Loucy (cell line): ENCODE results near the gene C16orf78.

Experiments
- H2AFZ ChIP-seq: fragments of 200-600 bp; sonication (generic); 2 replicates; pipeline ENCODE4 v1.6.0; 2016; ENCODE audit warnings: antibody characterized with exemption, mild to moderate bottlenecking, low read length, moderate library complexity
- H3F3A ChIP-seq: fragments of 200-600 bp; 2 replicates; pipeline ENCODE4 v1.6.0; 2016; ENCODE audit warnings: antibody characterized with exemption, low read depth, mild to moderate bottlenecking
- H3K27me3 ChIP-seq: fragments of 200-600 bp; sonication (generic); 2 replicates; pipeline ENCODE4 v1.6.1; 2014; ENCODE audit warnings: low read length, mild to moderate bottlenecking; ENCODE audit not compliant: insufficient read depth, poor library complexity, severe bottlenecking
- H3K36me3 ChIP-seq: fragments of 200-600 bp; sonication (generic); 2 replicates; pipeline ENCODE4 v1.6.1; 2016; ENCODE audit warnings: low read length; ENCODE audit not compliant: insufficient read depth
- H3K4me1 ChIP-seq: fragments of 200-600 bp; sonication (generic); 2 replicates; pipeline ENCODE4 v1.5.1; 2014; ENCODE audit warnings: low read length, mild to moderate bottlenecking; ENCODE audit not compliant: insufficient read depth, poor library complexity, severe bottlenecking
- H3K4me2 ChIP-seq: fragments of 200-600 bp; sonication (generic); 2 replicates; pipeline ENCODE4 v1.6.0; 2014; ENCODE audit warnings: antibody characterized with exemption, low read length, low read depth, mild to moderate bottlenecking; ENCODE audit not compliant: poor library complexity, severe bottlenecking
- H3K4me3 ChIP-seq: fragments of 200-600 bp; sonication (generic); 2 replicates; pipeline ENCODE4 v1.5.1; 2014; ENCODE audit warnings: low read length, mild to moderate bottlenecking, mixed read lengths; ENCODE audit not compliant: poor library complexity, severe bottlenecking
- H3K79me2 ChIP-seq: fragments of 200-600 bp; sonication (generic); 2 replicates; pipeline ENCODE4 v1.6.1; 2014; ENCODE audit warnings: low read length; ENCODE audit not compliant: insufficient read depth
- H3K9ac ChIP-seq: fragments of 200-600 bp; sonication (generic); 2 replicates; pipeline ENCODE4 v1.6.0; 2014; ENCODE audit warnings: mild to moderate bottlenecking, low read depth, low read length, moderate library complexity; ENCODE audit not compliant: poor library complexity, severe bottlenecking
- H3K9me2 ChIP-seq: fragments of 200-600 bp; sonication (generic); replicated peaks from 2 replicates; pipeline ENCODE4 v1.6.1; 2016; ENCODE audit warnings: low read depth, low read length, mixed read lengths
- H3K9me3 ChIP-seq: fragments of 200-600 bp; sonication (generic); 2 replicates; pipeline ENCODE4 v1.6.1; 2014; ENCODE audit warnings: mild to moderate bottlenecking, antibody characterized with exemption, low read length, low read depth; ENCODE audit not compliant: insufficient read depth
- H4K20me1 ChIP-seq: fragments of 200-600 bp; sonication (generic); 2 replicates; pipeline ENCODE4 v1.6.0; 2014; ENCODE audit warnings: antibody characterized with exemption, low read length, mild to moderate bottlenecking; ENCODE audit not compliant: insufficient read depth, poor library complexity, severe bottlenecking
- CTCF ChIP-seq: fragments of 200-600 bp; sonication (generic); conservative IDR thresholded peaks from 2 replicates; pipeline ENCODE4 v1.5.1; 2014; ENCODE audit warnings: mild to moderate bottlenecking, antibody characterized with exemption, low read length
- EZH2phosphoT487 ChIP-seq: fragments of 200-600 bp; IDR thresholded peaks from 2 replicates; pipeline ENCODE4 v1.6.1; 2018; ENCODE audit warnings: antibody characterized with exemption, mild to moderate bottlenecking, moderate library complexity, borderline replicate concordance

The C16orf78 gene

GRCh38 chr16:49439676-49440075 is 66.1 kb downstream of the C16orf78 start:
- no peak for TF ChIP-seq EZH2phosphoT487
- TF ChIP-seq CTCF: no peak
- H3K4me2 ChIP-seq: no peak overlapping the region

GRCh38 chr16:49440156-49441065 is 66.8 kb downstream of the C16orf78 start:
- H4K20me1 ChIP-seq: no peaks in the 10 kb centered on the region
- H3K4me2 ChIP-seq: peak overlapping the region; percentile 83
- H3K79me2 ChIP-seq: no peaks in the 10 kb centered on the region
- H3K9me3 ChIP-seq: no peaks in the 10 kb centered on the region
- no peaks in the 10 kb centered on the region for H3K9me2 ChIP-seq
- TF ChIP-seq CTCF (peak; percentile 59), EZH2phosphoT487 (no peak)
- H3K36me3 ChIP-seq: no peaks in the 10 kb centered on the region
- H3F3A ChIP-seq: no peaks in the 10 kb centered on the region
- H3K4me1 ChIP-seq: peaks cover 32% of the 10 kb centered on the region
- no peaks in the 10 kb centered on the region for H3K27me3 ChIP-seq
- H3K9ac ChIP-seq: peak overlapping the region; percentile 80
- H3K4me3 ChIP-seq: no peak overlapping the region
- H2AFZ ChIP-seq: peak overlapping the region; percentile 66

More at GRCh38 chr16:49439676-49440075, 66.1 kb downstream of the C16orf78 start:
- H3K79me2 ChIP-seq: no peaks in the 10 kb centered on the region
- no peaks in the 10 kb centered on the region for H3K9me3 ChIP-seq
- no peaks in the 10 kb centered on the region for H3K27me3 ChIP-seq
- no peaks in the 10 kb centered on the region for H3K9me2 ChIP-seq
- no peaks in the 10 kb centered on the region for H4K20me1 ChIP-seq
- H3K36me3 ChIP-seq: no peaks in the 10 kb centered on the region
- no peak overlapping the region; the same call in 1 of the 2 replicates for H2AFZ ChIP-seq
- no peak overlapping the region for H3K4me3 ChIP-seq
- H3F3A ChIP-seq: no peaks in the 10 kb centered on the region
- H3K9ac ChIP-seq: no peak overlapping the region
- H3K4me1 ChIP-seq: peaks cover 26% of the 10 kb centered on the region

GRCh38 chr16:49441366-49441780 is 67.8 kb downstream of the C16orf78 start:
- H3K4me2 ChIP-seq: peak overlapping the region; percentile 83
- no peaks in the 10 kb centered on the region for H3K36me3 ChIP-seq
- H3K79me2 ChIP-seq: no peaks in the 10 kb centered on the region
- peaks cover 36% of the 10 kb centered on the region for H3K4me1 ChIP-seq
- H3K9ac ChIP-seq: peak overlapping the region; percentile 80
- H3F3A ChIP-seq: no peaks in the 10 kb centered on the region
- no peaks in the 10 kb centered on the region for H3K9me3 ChIP-seq
- H2AFZ ChIP-seq: peak overlapping the region; percentile 66
- no peaks in the 10 kb centered on the region for H3K9me2 ChIP-seq
- H3K4me3 ChIP-seq: peak overlapping the region; percentile 70
- TF ChIP-seq EZH2phosphoT487 (no peak), CTCF (peak; percentile 84)
- H3K27me3 ChIP-seq: no peaks in the 10 kb centered on the region
- H4K20me1 ChIP-seq: no peaks in the 10 kb centered on the region
